Nucleus accumbens (tissue), 56 donors: ENCODE measurements around the gene ABCC3.

ENCODE experiments used
- DNase-seq, 56 donors: peaks; one replicate each; lab custom pipeline; 2025; lab: John Stamatoyannopoulos, UW

ABCC3 gene

GRCh38 chr17:50634224-50634914, at the start of gene ABCC3:
ABCC3 (plus strand) TSS chr17:50634881; CDS start chr17:50634937, 56 bp downstream.
- peak in 1 of 56 donors; percentile 29 for DNase-seq

- DNase-seq, result no peak
Measured at GRCh38 chr17:50585346-50585745, 49.3 kb upstream of the ABCC3 start.

GRCh38 chr17:50585891-50586290, 48.8 kb upstream of the ABCC3 start:
- no peak for DNase-seq

- DNase-seq, result no peak
Measured at GRCh38 chr17:50586421-50587247, 48.0 kb upstream of the ABCC3 start.

GRCh38 chr17:50587571-50587970, 47.1 kb upstream of the ABCC3 start:
- no peak for DNase-seq

GRCh38 chr17:50588391-50589049, 46.2 kb upstream of the ABCC3 start:
- DNase-seq, result peak in 3 of 56 donors; percentile 8 to 10 (median 9)

GRCh38 chr17:50589095-50589705, 45.5 kb upstream of the ABCC3 start:
- no peak for DNase-seq

- no peak for DNase-seq
Measured at GRCh38 chr17:50590946-50591737, 43.5 kb upstream of the ABCC3 start.

GRCh38 chr17:50593321-50593720, 41.4 kb upstream of the ABCC3 start:
- peak in 6 of 56 donors; percentile 9 to 31 (median 17) for DNase-seq

GRCh38 chr17:50594128-50594823, 40.4 kb upstream of the ABCC3 start:
- no peak for DNase-seq

- no peak for DNase-seq
Measured at GRCh38 chr17:50594892-50595291, 39.8 kb upstream of the ABCC3 start.

- no peak for DNase-seq
Measured at GRCh38 chr17:50596191-50597037, 38.3 kb upstream of the ABCC3 start.

- DNase-seq, result no peak
Measured at GRCh38 chr17:50598487-50598886, 36.2 kb upstream of the ABCC3 start.

GRCh38 chr17:50599606-50600005, 35.1 kb upstream of the ABCC3 start:
- no peak for DNase-seq

GRCh38 chr17:50601823-50602375, 32.8 kb upstream of the ABCC3 start:
- DNase-seq, result peak in 1 of 56 donors; percentile 6

GRCh38 chr17:50602836-50603235, 31.8 kb upstream of the ABCC3 start:
- DNase-seq, result no peak

GRCh38 chr17:50603340-50603739, 31.3 kb upstream of the ABCC3 start:
- DNase-seq, result no peak

- peak in 11 of 56 donors; percentile 3 to 34 (median 10) for DNase-seq
Measured at GRCh38 chr17:50604513-50604912, 30.2 kb upstream of the ABCC3 start.
